Esophagus muscularis mucosa (tissue), 4 donors: ENCODE results near the gene STK36. TPM values are rescaled to one million over a fixed set of nuclear protein-coding genes. Genes with fewer than 3 reads are reported as not detected.

Experiments used
- DNase-seq: peaks from one replicate; pipeline ENCODE4 v3.0.0-alpha.2; 2017; ENCODE audit errors: extremely low spot score
- H3K27ac ChIP-seq, 4 donors: fragments of 200-600 bp; sonication (generic); replicated peaks in 1 of 4; 1 replicate in 3 of 4; 2 replicates in 1 of 4; pipeline ENCODE4 v1.5.1; 2016 to 2019; ENCODE audit warnings: mild to moderate bottlenecking in 1 of 4
- H3K27me3 ChIP-seq, 4 donors: fragments of 200-600 bp; sonication (generic); one replicate each; pipeline versions ENCODE4 v1.5.1 to v1.6.0; 2016 to 2019
- H3K36me3 ChIP-seq, 4 donors: fragments of 200-600 bp; sonication (generic); one replicate each; pipeline ENCODE4 v1.5.1; 2016 to 2019
- H3K4me1 ChIP-seq, 4 donors: fragments of 200-600 bp; sonication (generic); one replicate each; pipeline ENCODE4 v1.5.1; 2016 to 2019
- H3K4me3 ChIP-seq, 4 donors: fragments of 200-600 bp; sonication (generic); 1 replicate in 2 of 4; 2 replicates in 2 of 4; pipeline ENCODE4 v1.5.1; 2016 to 2019; ENCODE audit warnings: mild to moderate bottlenecking in 4 of 4, moderate library complexity in 1 of 4
- H3K9me3 ChIP-seq, 4 donors: fragments of 200-600 bp; sonication (generic); 1 replicate in 3 of 4; 2 replicates in 1 of 4; pipeline ENCODE4 v1.5.1; 2016 to 2019
- EP300 ChIP-seq: sonication (generic); formaldehyde crosslinking; IDR thresholded peaks from one replicate; pipeline ENCODE4 v1.6.1; 2017; ENCODE audit warnings: antibody characterized with exemption
- POLR2A ChIP-seq: fragments of 450-650 bp; IDR thresholded peaks from one replicate; pipeline ENCODE4 v1.6.1; 2017; ENCODE audit warnings: antibody characterized with exemption, moderate library complexity, mild to moderate bottlenecking, low read depth
- POLR2AphosphoS5 ChIP-seq, 2 donors: sonication (generic); formaldehyde crosslinking; IDR thresholded peaks; one replicate each; pipeline ENCODE4 v1.6.1; 2017; ENCODE audit warnings: antibody characterized with exemption in 2 of 2
- WGBS: methylation state at CpG from one replicate; pipeline ENCODE4 v1.1.5; 2018; 5-methylcytosine and 5-hydroxymethylcytosine counted together
- intact Hi-C: fragments of 100-400 bp; cut with DNase I; formaldehyde crosslinking; loops from one replicate; pipeline ENCODE4 v1.15.1; 2023
- total RNA-seq, 4 donors: library from RNA; depleted of rRNA; stranded (reverse); fragments of >200 nt; gene quantifications; one replicate each; pipeline versions ENCODE4 v1.1.0 to v1.2.1, GENCODE V29; 2016
- TF ChIP-seq, protein P1 (sequence below), 3 experiments: fragments of 200-600 bp in 2 of 3; fragments of 450-650 bp in 1 of 3; sonication (generic) in 2 of 3; IDR thresholded peaks; one replicate each; pipeline ENCODE4 v1.5.1; 2017 to 2019; ENCODE audit warnings: antibody characterized with exemption in 3 of 3, mild to moderate bottlenecking in 2 of 3, moderate library complexity in 1 of 3

Gene STK36
- total RNA-seq, 4 donors from 2014 or later, result 12.1 to 19.1 (median 14.8) TPM

DNA sequence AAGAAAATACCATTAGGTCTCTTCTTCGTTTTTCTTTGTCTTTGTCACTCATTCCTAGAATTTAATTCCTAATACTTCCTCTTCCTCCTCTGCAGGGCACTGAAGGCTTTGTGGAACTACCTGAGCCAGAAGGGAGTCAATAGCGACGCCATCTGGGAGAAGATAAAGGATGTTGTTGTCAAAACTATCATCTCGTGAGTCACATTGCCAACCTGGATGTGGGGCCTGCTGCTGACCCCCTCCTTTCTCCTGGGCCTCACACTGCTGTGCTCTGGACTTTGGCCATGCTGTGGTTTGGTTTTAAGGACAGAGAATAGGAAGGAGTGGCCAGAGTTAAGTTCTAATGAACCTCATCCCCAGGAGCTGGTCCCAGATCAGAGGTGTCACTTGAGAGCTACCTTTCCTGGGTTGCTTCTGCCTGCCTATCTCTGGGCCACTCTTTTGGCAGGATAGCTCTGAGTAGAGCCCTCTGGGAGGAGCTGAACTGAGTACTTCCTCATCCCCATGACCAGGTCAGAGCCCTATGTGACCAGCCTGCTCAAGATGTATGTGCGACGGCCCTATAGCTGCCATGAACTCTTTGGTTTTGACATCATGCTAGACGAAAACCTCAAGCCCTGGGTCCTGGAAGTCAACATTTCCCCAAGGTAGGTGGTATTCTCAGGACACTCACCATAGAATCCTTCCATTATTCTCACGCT, 77.0 kb downstream of the STK36 start:
- WGBS, result 90% methylated on average over 8 of the region's 8 CpGs
- Histone ChIP-seq H3K36me3 (peaks cover 49 to 89% (median 83%) of the 10 kb centered on the region in 4 donors), H3K4me3 (no peak overlapping the region), H3K9me3 (no peaks in the 10 kb centered on the region), H3K4me1 (peaks cover 0 to 10% (median 5%) of the 10 kb centered on the region in 4 donors), H3K27ac (no peak overlapping the region), H3K27me3 (no peaks in the 10 kb centered on the region)
- TF ChIP-seq, protein P1, sequence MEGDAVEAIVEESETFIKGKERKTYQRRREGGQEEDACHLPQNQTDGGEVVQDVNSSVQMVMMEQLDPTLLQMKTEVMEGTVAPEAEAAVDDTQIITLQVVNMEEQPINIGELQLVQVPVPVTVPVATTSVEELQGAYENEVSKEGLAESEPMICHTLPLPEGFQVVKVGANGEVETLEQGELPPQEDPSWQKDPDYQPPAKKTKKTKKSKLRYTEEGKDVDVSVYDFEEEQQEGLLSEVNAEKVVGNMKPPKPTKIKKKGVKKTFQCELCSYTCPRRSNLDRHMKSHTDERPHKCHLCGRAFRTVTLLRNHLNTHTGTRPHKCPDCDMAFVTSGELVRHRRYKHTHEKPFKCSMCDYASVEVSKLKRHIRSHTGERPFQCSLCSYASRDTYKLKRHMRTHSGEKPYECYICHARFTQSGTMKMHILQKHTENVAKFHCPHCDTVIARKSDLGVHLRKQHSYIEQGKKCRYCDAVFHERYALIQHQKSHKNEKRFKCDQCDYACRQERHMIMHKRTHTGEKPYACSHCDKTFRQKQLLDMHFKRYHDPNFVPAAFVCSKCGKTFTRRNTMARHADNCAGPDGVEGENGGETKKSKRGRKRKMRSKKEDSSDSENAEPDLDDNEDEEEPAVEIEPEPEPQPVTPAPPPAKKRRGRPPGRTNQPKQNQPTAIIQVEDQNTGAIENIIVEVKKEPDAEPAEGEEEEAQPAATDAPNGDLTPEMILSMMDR (IDR thresholded peaks at IDR 0.05), result no peak
- TF ChIP-seq POLR2A (no peak), POLR2AphosphoS5 (IDR thresholded peaks at IDR 0.05) (no peak), EP300 (no peak)
- intact Hi-C loops, result no loop called here
- DNase-seq, result no peak

Other genes starting within 250 kb of the STK36 start
- 10 to 100 TPM in 1 of 4 donors, 1 to 10 TPM in 3; 6.7 to 15.0 (median 8.5) TPM for gene USP37, start 103.7 kb upstream of the STK36 start, total RNA-seq
- 10 to 100 TPM; 23.0 to 33.8 (median 28.8) TPM for gene CNOT9, start 103.2 kb upstream of the STK36 start, total RNA-seq
- gene PLCD4, start 64.2 kb upstream of the STK36 start, total RNA-seq, result 1 to 10 TPM; 2.6 to 5.8 (median 4.8) TPM
- gene ZNF142, start 12.5 kb upstream of the STK36 start, total RNA-seq, result 10 to 100 TPM; 17.4 to 33.6 (median 26.3) TPM
- gene BCS1L, start 12.4 kb upstream of the STK36 start, total RNA-seq, result 10 to 100 TPM; 21.3 to 27.3 (median 25.6) TPM
- 10 to 100 TPM; 16.6 to 27.5 (median 21.1) TPM for gene RNF25, start 84 bp upstream of the STK36 start, total RNA-seq
- 10 to 100 TPM in 2 of 4 donors, 1 to 10 TPM in 2; 5.8 to 11.3 (median 8.3) TPM for gene TTLL4, start 38.7 kb downstream of the STK36 start, total RNA-seq
- 10 to 100 TPM; 20.7 to 26.3 (median 23.6) TPM for gene CYP27A1, start 110.1 kb downstream of the STK36 start, total RNA-seq
- not detected for gene PRKAG3, start 159.7 kb downstream of the STK36 start, total RNA-seq
- gene WNT6, start 187.7 kb downstream of the STK36 start, total RNA-seq, result 10 to 100 TPM in 2 of 4 donors, 1 to 10 TPM in 2; 2.9 to 14.3 (median 8.0) TPM
- under 1 TPM in 1 of 4 donors, not detected in 3; 0.17 TPM for gene WNT10A, start 208.8 kb downstream of the STK36 start, total RNA-seq